Trophoblast cell (in vitro differentiated cells and primary cell): ENCODE results near the gene AP5Z1.
A peak's percentile ranks its signal among the peaks of the same experiment; 100 is the strongest.

Experiments used
- DNase-seq, 2 donors: peaks; one replicate each; pipeline ENCODE4 v3.0.0-alpha.2; 2016
- H2AFZ ChIP-seq: 2 replicates; pipeline ENCODE4 v1.6.1; 2013; ENCODE audit warnings: low read length, moderate library complexity, mild to moderate bottlenecking; ENCODE audit not compliant: insufficient read depth, poor library complexity
- H2AK5ac ChIP-seq: 2 replicates; pipeline ENCODE4 v1.6.1; 2013; ENCODE audit warnings: mild to moderate bottlenecking, low read length
- H2BK120ac ChIP-seq: 2 replicates; pipeline ENCODE4 v1.6.1; 2013; ENCODE audit warnings: low read length, mild to moderate bottlenecking, moderate library complexity; ENCODE audit not compliant: insufficient read depth, poor library complexity
- H2BK12ac ChIP-seq: 2 replicates; pipeline ENCODE4 v1.6.1; 2013; ENCODE audit warnings: mild to moderate bottlenecking, low read length, moderate library complexity
- H2BK5ac ChIP-seq: 2 replicates; pipeline ENCODE4 v1.6.1; 2013; ENCODE audit warnings: low read length, low read depth, moderate library complexity, mild to moderate bottlenecking; ENCODE audit not compliant: poor library complexity
- H3K14ac ChIP-seq: 2 replicates; pipeline ENCODE4 v1.6.1; 2013; ENCODE audit warnings: mild to moderate bottlenecking, low read length
- H3K18ac ChIP-seq: 2 replicates; pipeline ENCODE4 v1.6.1; 2013; ENCODE audit warnings: mild to moderate bottlenecking, low read length
- H3K23ac ChIP-seq: 2 replicates; pipeline ENCODE4 v1.6.1; 2013; ENCODE audit warnings: low read length
- H3K27ac ChIP-seq: 2 replicates; pipeline ENCODE4 v1.5.1; 2013; ENCODE audit warnings: low read depth, mild to moderate bottlenecking, inconsistent platforms, low read length, moderate library complexity
- H3K27me3 ChIP-seq: 2 replicates; pipeline ENCODE4 v1.6.1; 2013; ENCODE audit warnings: inconsistent platforms, mild to moderate bottlenecking, low read length, moderate library complexity; ENCODE audit not compliant: insufficient read depth
- H3K36me3 ChIP-seq, 2 experiments: 1 replicate in 1 of 2; 2 replicates in 1 of 2; pipeline ENCODE4 v1.6.1; 2013; ENCODE audit warnings: low read length in 2 of 2, mild to moderate bottlenecking in 2 of 2, moderate library complexity in 1 of 2; ENCODE audit not compliant: insufficient read depth in 2 of 2, control insufficient read depth in 1 of 2
- H3K4ac ChIP-seq: 2 replicates; pipeline ENCODE4 v1.6.1; 2013; ENCODE audit warnings: low read depth, mild to moderate bottlenecking, low read length, moderate library complexity
- H3K4me1 ChIP-seq, 2 experiments: 1 replicate in 1 of 2; 2 replicates in 1 of 2; pipeline ENCODE4 v1.6.1; 2013; ENCODE audit warnings: low read length in 2 of 2, mild to moderate bottlenecking in 2 of 2, moderate library complexity in 1 of 2; ENCODE audit not compliant: insufficient read depth in 2 of 2, control insufficient read depth in 1 of 2
- H3K4me2 ChIP-seq: 2 replicates; pipeline ENCODE4 v1.6.1; 2013; ENCODE audit warnings: inconsistent platforms, mild to moderate bottlenecking, low read length, moderate library complexity
- H3K4me3 ChIP-seq: 2 replicates; pipeline ENCODE4 v1.5.1; 2013; ENCODE audit warnings: mild to moderate bottlenecking, low read depth, low read length, inconsistent platforms
- H3K79me1 ChIP-seq: one replicate; pipeline ENCODE4 v1.6.1; 2013; ENCODE audit warnings: low read length
- H3K79me2 ChIP-seq: 2 replicates; pipeline ENCODE4 v1.6.1; 2013; ENCODE audit warnings: low read length, mild to moderate bottlenecking; ENCODE audit not compliant: control insufficient read depth, insufficient read depth, poor library complexity
- H3K9ac ChIP-seq: 2 replicates; pipeline ENCODE4 v1.6.1; 2013; ENCODE audit warnings: mild to moderate bottlenecking, low read length
- H3K9me3 ChIP-seq: 2 replicates; pipeline ENCODE4 v1.6.1; 2013; ENCODE audit warnings: low read depth, mild to moderate bottlenecking, control low read depth, inconsistent platforms, low read length; ENCODE audit not compliant: insufficient read depth
- H4K12ac ChIP-seq: 2 replicates; pipeline ENCODE4 v1.6.1; 2013; ENCODE audit warnings: low read depth, mild to moderate bottlenecking, low read length, moderate library complexity
- H4K8ac ChIP-seq: 2 replicates; pipeline ENCODE4 v1.6.1; 2013; ENCODE audit warnings: low read depth, mild to moderate bottlenecking, low read length, moderate library complexity
- H4K91ac ChIP-seq: one replicate; pipeline ENCODE4 v1.6.1; 2013; ENCODE audit warnings: low read depth, mild to moderate bottlenecking, low read length, moderate library complexity
- WGBS: extraction: QIAGEN DNeasy Blood & Tissue Kit; methylation state at CpG from one replicate; pipeline ENCODE4 v1.1.7; 2013; ENCODE audit warnings: missing lambda C conversion rate; ENCODE audit not compliant: insufficient read length, insufficient coverage; ENCODE audit errors: extremely low coverage; 5-methylcytosine and 5-hydroxymethylcytosine counted together

AP5Z1 gene

GRCh38 chr7:4751398-4751947 lies 23.9 kb upstream of the AP5Z1 start:
- Histone ChIP-seq H3K9me3 (no peaks in the 10 kb centered on the region), H3K4ac (no peak overlapping the region), H4K8ac (no peak overlapping the region), H3K4me3 (no peak overlapping the region), H3K27ac (no peak overlapping the region), H2BK12ac (no peak overlapping the region), H4K91ac (no peak overlapping the region), H4K12ac (no peak overlapping the region), H3K36me3 (peaks cover 36 to 42% of the 10 kb centered on the region in 2 experiments), H2BK5ac (no peak overlapping the region), H2AK5ac (no peak overlapping the region), H3K27me3 (no peaks in the 10 kb centered on the region), H3K4me1 (no peaks in the 10 kb centered on the region), H3K79me1 (peaks cover 1% of the 10 kb centered on the region), H3K23ac (no peak overlapping the region), H3K9ac (no peak overlapping the region), H3K79me2 (peaks cover 2% of the 10 kb centered on the region), H3K18ac (no peak overlapping the region), H2BK120ac (no peak overlapping the region), H2AFZ (no peak overlapping the region), H3K14ac (no peak overlapping the region), H3K4me2 (no peak overlapping the region)
- no CpG with 5 or more reads among the region's 20 CpGs for WGBS
- DNase-seq: no peak

- H3K9me3 ChIP-seq: no peaks in the 10 kb centered on the region
- no peak overlapping the region for H2BK120ac ChIP-seq
- no peak overlapping the region for H2AK5ac ChIP-seq
- H3K27ac ChIP-seq: no peak overlapping the region
- H4K12ac ChIP-seq: peak overlapping the region; percentile 12
- no peak overlapping the region for H2AFZ ChIP-seq
- peak; percentile 45 to 79 for DNase-seq
- H3K9ac ChIP-seq: no peak overlapping the region
- H4K8ac ChIP-seq: no peak overlapping the region
- H3K79me2 ChIP-seq: no peaks in the 10 kb centered on the region
- no peak overlapping the region for H2BK5ac ChIP-seq
- no peak overlapping the region for H4K91ac ChIP-seq
- WGBS: no CpG with 5 or more reads among the region's 31 CpGs
- no peaks in the 10 kb centered on the region for H3K27me3 ChIP-seq
- peaks cover 42 to 49% of the 10 kb centered on the region in 2 experiments for H3K36me3 ChIP-seq
- H3K4me3 ChIP-seq: no peak overlapping the region
- H3K18ac ChIP-seq: no peak overlapping the region
- H3K4me1 ChIP-seq: no peaks in the 10 kb centered on the region
- H3K4ac ChIP-seq: no peak overlapping the region
- no peak overlapping the region for H2BK12ac ChIP-seq
- no peak overlapping the region for H3K14ac ChIP-seq
- H3K23ac ChIP-seq: no peak overlapping the region
- no peak overlapping the region for H3K4me2 ChIP-seq
- H3K79me1 ChIP-seq: no peaks in the 10 kb centered on the region
Measured at GRCh38 chr7:4753598-4754432, 21.6 kb upstream of the AP5Z1 start.

- H3K4me1 ChIP-seq: no peaks in the 10 kb centered on the region
- H3K79me1 ChIP-seq: no peaks in the 10 kb centered on the region
- no peak overlapping the region for H3K9ac ChIP-seq
- no peak overlapping the region for H4K12ac ChIP-seq
- no peaks in the 10 kb centered on the region for H3K27me3 ChIP-seq
- H2BK5ac ChIP-seq: no peak overlapping the region
- DNase-seq: no peak
- H3K23ac ChIP-seq: no peak overlapping the region
- H3K27ac ChIP-seq: no peak overlapping the region
- no peaks in the 10 kb centered on the region for H3K9me3 ChIP-seq
- no peak overlapping the region for H2BK120ac ChIP-seq
- no peak overlapping the region for H2BK12ac ChIP-seq
- H3K4me3 ChIP-seq: peak overlapping the region; percentile 27
- no peak overlapping the region for H3K18ac ChIP-seq
- H3K4ac ChIP-seq: no peak overlapping the region
- H4K91ac ChIP-seq: no peak overlapping the region
- H3K4me2 ChIP-seq: no peak overlapping the region
- H3K14ac ChIP-seq: no peak overlapping the region
- H3K79me2 ChIP-seq: no peaks in the 10 kb centered on the region
- no peak overlapping the region for H2AK5ac ChIP-seq
- H3K36me3 ChIP-seq: peaks cover 49 to 51% of the 10 kb centered on the region in 2 experiments
- no CpG with 5 or more reads among the region's 36 CpGs for WGBS
- no peak overlapping the region for H2AFZ ChIP-seq
- no peak overlapping the region for H4K8ac ChIP-seq
Measured at GRCh38 chr7:4754433-4755010, 20.9 kb upstream of the AP5Z1 start.

- Histone ChIP-seq H3K23ac (no peak overlapping the region), H4K8ac (no peak overlapping the region), H3K4ac (no peak overlapping the region), H3K79me1 (no peaks in the 10 kb centered on the region), H4K91ac (no peak overlapping the region), H2AFZ (no peak overlapping the region), H3K27me3 (no peaks in the 10 kb centered on the region), H3K18ac (no peak overlapping the region), H2BK12ac (no peak overlapping the region), H3K79me2 (no peaks in the 10 kb centered on the region), H4K12ac (no peak overlapping the region), H3K9me3 (no peaks in the 10 kb centered on the region), H3K4me2 (no peak overlapping the region), H3K27ac (no peak overlapping the region), H3K36me3 (peaks cover 47 to 50% of the 10 kb centered on the region in 2 experiments), H3K4me1 (no peaks in the 10 kb centered on the region), H2BK120ac (no peak overlapping the region), H2AK5ac (no peak overlapping the region), H3K14ac (no peak overlapping the region), H3K9ac (no peak overlapping the region), H3K4me3 (no peak overlapping the region), H2BK5ac (no peak overlapping the region)
- no peak for DNase-seq
- no CpG with 5 or more reads among the region's 24 CpGs for WGBS
Measured at GRCh38 chr7:4755045-4755444, 20.4 kb upstream of the AP5Z1 start.
